ENCODE measurements around the gene POLR1G. TPM values are rescaled to one million over a fixed set of nuclear protein-coding genes. Genes with fewer than 3 reads are reported as not detected.

POLR1G gene
- total and polyA plus RNA-seq, 9 of the 15 experiments (the other 6 are each of a cell fraction or from before 2014, with no cell fraction given) = 3.0 to 50.1 (median 27.4) TPM

- TF ChIP-seq E4F1 (CRISPR knock-in tag; IDR thresholded peaks at IDR 0.05; ENCODE audit: borderline replicate concordance) (no peak), ZNF589 (CRISPR knock-in tag; IDR thresholded peaks at IDR 0.05; ENCODE audit: low read depth) (no peak), STAT6 (CRISPR knock-in tag; IDR thresholded peaks at IDR 0.05) (peak; percentile 71; the same call in 1 of the 2 replicates), KAT8 (IDR thresholded peaks at IDR 0.05; ENCODE audit: low read depth) (no peak), ZNF583 (CRISPR knock-in tag; IDR thresholded peaks at IDR 0.05) (no peak), POU5F1 (IDR thresholded peaks at IDR 0.05; ENCODE audit: borderline replicate concordance, low read depth, low read length, partially characterized antibody) (no peak), ZBTB7A (IDR thresholded peaks at IDR 0.05; ENCODE audit: borderline replicate concordance, control insufficient read depth, low read depth, low read length) (peak; percentile 99), CUX1 (CRISPR knock-in tag; IDR thresholded peaks at IDR 0.05) (no peak), MLLT1 (IDR thresholded peaks at IDR 0.05) (no peak), SPI1 (IDR thresholded peaks at IDR 0.05; ENCODE audit: borderline replicate concordance, low read depth, low read length) (no peak), POLR2AphosphoS2 (IDR thresholded peaks at IDR 0.05; ENCODE audit: low read length) (no peak), PRMT5 (CRISPR knock-in tag; IDR thresholded peaks at IDR 0.05) (no peak), EGR1 (conservative IDR thresholded peaks at IDR 0.05) (no peak), HIVEP1 (CRISPR knock-in tag; IDR thresholded peaks at IDR 0.05) (no peak), NFIX (CRISPR knock-in tag; IDR thresholded peaks at IDR 0.05; ENCODE audit: low read depth) (no peak), TAF15 (IDR thresholded peaks at IDR 0.05; ENCODE audit: low read depth, low read length) (no peak)
Observed at GRCh38 chr19:45444318-45445041, 38.0 kb downstream of the POLR1G start (continued).

Data from K562 (cell line).